Sciatic nerve (tissue), 2 donors: Measurements from ENCODE around the gene LRRIQ4. TPM values are rescaled to one million over a fixed set of nuclear protein-coding genes. Genes with fewer than 3 reads are reported as not detected.

Experiments
- ATAC-seq: fragments of 200-7000 bp; cut with Tn5 transposase; one replicate; pipeline ENCODE4 v1.9.1; 2020; ENCODE audit warnings: mild to moderate bottlenecking, moderate library complexity
- DNase-seq: peaks from one replicate; pipeline ENCODE4 v3.0.0-alpha.2; 2020; ENCODE audit warnings: low spot score
- intact Hi-C: fragments of 100-400 bp; cut with DNase I; formaldehyde crosslinking; loops from one replicate; pipeline ENCODE4 v1.14.2; 2022
- total RNA-seq: library from RNA; stranded (reverse); fragmentation: NEBNext Ultra II Directional; extraction: Animal tissue kit (Norgen Biotek cat#: 25700); gene quantifications from one replicate; pipeline ENCODE4 v1.2.1, GENCODE V29; 2021
- donor health status: DM: no; HTN: no; CAD: no.
- donor health status: DM: no; HTN: no; CAD: no.

The LRRIQ4 gene
- total RNA-seq, 1 donor from 2014 or later: not detected

GRCh38 chr3:169846458-169847193 lies 34.0 kb downstream of the LRRIQ4 start:
- intact Hi-C loops: no loop called here
- ATAC-seq (no peak), DNase-seq (no peak)

GRCh38 chr3:169847896-169848295 lies 35.2 kb downstream of the LRRIQ4 start:
- ATAC-seq: no peak

GRCh38 chr3:169848741-169849140 lies 36.1 kb downstream of the LRRIQ4 start:
- intact Hi-C loops: no loop called here
- DNase-seq (no peak), ATAC-seq (no peak)

More at GRCh38 chr3:169847896-169848295, 35.2 kb downstream of the LRRIQ4 start:
- intact Hi-C loops: no loop called here
- no peak for DNase-seq

- intact Hi-C loops: no loop called here
- DNase-seq: no peak
- ATAC-seq: no peak
These were observed 37.9 kb downstream of the LRRIQ4 start for GRCh38 chr3:169850618-169851017.

- ATAC-seq (no peak), DNase-seq (no peak)
These were observed 42.8 kb downstream of the LRRIQ4 start for GRCh38 chr3:169855514-169855913.

GRCh38 chr3:169857811-169858210 lies 45.1 kb downstream of the LRRIQ4 start:
- intact Hi-C loops: no loop called here
- ATAC-seq (no peak), DNase-seq (no peak)

More at GRCh38 chr3:169855514-169855913, 42.8 kb downstream of the LRRIQ4 start:
- intact Hi-C loops: no loop called here

GRCh38 chr3:169861871-169862270 lies 49.2 kb downstream of the LRRIQ4 start:
- DNase-seq (no peak), ATAC-seq (no peak)
- intact Hi-C loops: no loop called here

- intact Hi-C loops: no loop called here
- DNase-seq (peak; percentile 67), ATAC-seq (peak; percentile 74)
These were observed 50.8 kb downstream of the LRRIQ4 start for GRCh38 chr3:169863458-169863899.

- DNase-seq (no peak), ATAC-seq (no peak)
- intact Hi-C loops: no loop called here
These were observed 51.6 kb downstream of the LRRIQ4 start for GRCh38 chr3:169864270-169864669.

- intact Hi-C loops: no loop called here
- DNase-seq (no peak), ATAC-seq (no peak)
These were observed 52.6 kb downstream of the LRRIQ4 start for GRCh38 chr3:169865176-169865767.

- no peak for ATAC-seq
- DNase-seq: no peak
- intact Hi-C loops: no loop called here
These were observed 55.0 kb downstream of the LRRIQ4 start for GRCh38 chr3:169867584-169868210.

GRCh38 chr3:169868369-169868768 lies 55.7 kb downstream of the LRRIQ4 start:
- intact Hi-C loops: no loop called here
- DNase-seq: no peak
- no peak for ATAC-seq

- DNase-seq: no peak
- intact Hi-C loops: no loop called here
- ATAC-seq: no peak
These were observed 57.0 kb downstream of the LRRIQ4 start, which contains the start of gene LRRC31 for GRCh38 chr3:169869484-169870220. Gene LRRC31, minus strand, starts transcription at chr3:169869935. Its CDS starts 128 bp downstream, at chr3:169869807.

- DNase-seq (no peak), ATAC-seq (peak; percentile 95)
- intact Hi-C loops: no loop called here
These were observed 58.6 kb downstream of the LRRIQ4 start for GRCh38 chr3:169871129-169871886.

- ATAC-seq: no peak
- intact Hi-C loops: no loop called here
- DNase-seq: no peak
These were observed 66.4 kb downstream of the LRRIQ4 start for GRCh38 chr3:169879013-169879557.

GRCh38 chr3:169879845-169880575 lies 67.3 kb downstream of the LRRIQ4 start:
- intact Hi-C loops: no loop called here
- no peak for DNase-seq
- ATAC-seq: no peak

- no peak for ATAC-seq
- DNase-seq: no peak
- intact Hi-C loops: no loop called here
These were observed 68.0 kb downstream of the LRRIQ4 start for GRCh38 chr3:169880576-169881250.
